Measurements from ENCODE around the gene KCNJ10. TPM values are rescaled to one million over a fixed set of nuclear protein-coding genes. Genes with fewer than 3 reads are reported as not detected.
A peak's percentile ranks its signal among the peaks of the same experiment; 100 is the strongest.

Gene KCNJ10
- total RNA-seq, 1 donor from 2014 or later: not detected

DNA sequence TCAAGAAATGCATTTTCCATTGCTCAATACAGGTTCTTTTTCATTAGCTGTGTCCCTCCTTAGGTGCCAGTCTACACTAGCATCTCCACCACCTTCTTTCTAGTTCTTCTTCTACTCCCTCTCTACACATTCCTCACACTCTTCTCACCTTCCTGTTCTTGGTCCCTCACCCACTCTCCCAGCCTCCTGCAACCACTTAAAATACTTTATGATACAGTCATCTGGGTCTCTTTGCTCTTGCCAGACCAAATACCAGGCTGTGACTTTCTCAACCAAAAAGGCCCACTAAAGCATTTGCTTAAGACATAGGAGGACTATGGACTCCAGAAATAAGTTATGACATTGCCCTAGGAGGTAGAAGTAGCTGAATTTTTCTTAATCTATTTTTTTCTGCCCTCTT is 73.3 kb downstream of the KCNJ10 start:
- no peaks in the 10 kb centered on the region for H3K9me3 ChIP-seq
- intact Hi-C loops (cut with DNase I): no loop called here
- no peaks in the 10 kb centered on the region for H3K4me1 ChIP-seq
- H3K27me3 ChIP-seq: no peaks in the 10 kb centered on the region
- no peak for DNase-seq (ENCODE audit: low spot score in 2 of 2)
- peak overlapping the region in 1 of 2 donors; percentile 3 for H3K27ac ChIP-seq
- H3K4me3 ChIP-seq: no peak overlapping the region
- TF ChIP-seq, protein P1, sequence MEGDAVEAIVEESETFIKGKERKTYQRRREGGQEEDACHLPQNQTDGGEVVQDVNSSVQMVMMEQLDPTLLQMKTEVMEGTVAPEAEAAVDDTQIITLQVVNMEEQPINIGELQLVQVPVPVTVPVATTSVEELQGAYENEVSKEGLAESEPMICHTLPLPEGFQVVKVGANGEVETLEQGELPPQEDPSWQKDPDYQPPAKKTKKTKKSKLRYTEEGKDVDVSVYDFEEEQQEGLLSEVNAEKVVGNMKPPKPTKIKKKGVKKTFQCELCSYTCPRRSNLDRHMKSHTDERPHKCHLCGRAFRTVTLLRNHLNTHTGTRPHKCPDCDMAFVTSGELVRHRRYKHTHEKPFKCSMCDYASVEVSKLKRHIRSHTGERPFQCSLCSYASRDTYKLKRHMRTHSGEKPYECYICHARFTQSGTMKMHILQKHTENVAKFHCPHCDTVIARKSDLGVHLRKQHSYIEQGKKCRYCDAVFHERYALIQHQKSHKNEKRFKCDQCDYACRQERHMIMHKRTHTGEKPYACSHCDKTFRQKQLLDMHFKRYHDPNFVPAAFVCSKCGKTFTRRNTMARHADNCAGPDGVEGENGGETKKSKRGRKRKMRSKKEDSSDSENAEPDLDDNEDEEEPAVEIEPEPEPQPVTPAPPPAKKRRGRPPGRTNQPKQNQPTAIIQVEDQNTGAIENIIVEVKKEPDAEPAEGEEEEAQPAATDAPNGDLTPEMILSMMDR (IDR thresholded peaks at IDR 0.05): no peak
- H3K36me3 ChIP-seq: no peaks in the 10 kb centered on the region

GRCh38 chr1:159994896-159995295 is 75.1 kb downstream of the KCNJ10 start:
- Histone ChIP-seq H3K4me3 (no peak overlapping the region), H3K27me3 (no peaks in the 10 kb centered on the region), H3K4me1 (no peaks in the 10 kb centered on the region), H3K9me3 (no peaks in the 10 kb centered on the region), H3K27ac (no peak overlapping the region), H3K36me3 (no peaks in the 10 kb centered on the region)
- TF ChIP-seq, protein P1 (IDR thresholded peaks at IDR 0.05): no peak
- intact Hi-C loops (cut with DNase I): no loop called here
- DNase-seq (ENCODE audit: low spot score in 2 of 2): no peak

DNA sequence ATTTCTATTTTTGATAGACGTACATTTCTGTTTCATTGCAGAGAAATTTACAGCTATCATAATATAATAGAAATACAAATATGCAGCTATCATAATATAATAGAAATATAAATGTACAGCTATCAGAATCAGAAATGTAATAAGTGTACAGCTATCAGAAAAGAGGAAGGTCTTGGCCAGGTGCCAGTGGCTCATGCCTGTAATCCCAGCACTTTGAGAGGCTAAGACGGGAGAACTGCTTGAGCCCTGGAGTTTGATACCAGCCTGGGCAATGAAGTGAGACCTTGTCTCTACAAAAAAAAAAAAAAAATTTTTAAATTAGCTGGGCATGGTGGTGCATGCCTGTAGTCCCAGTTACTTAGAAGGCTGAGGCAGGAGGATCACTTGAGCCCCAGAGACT is 76.0 kb downstream of the KCNJ10 start:
- no peak overlapping the region for H3K27ac ChIP-seq
- TF ChIP-seq, protein P1 (IDR thresholded peaks at IDR 0.05): no peak
- H3K4me1 ChIP-seq: no peaks in the 10 kb centered on the region
- intact Hi-C loops (cut with DNase I): no loop called here
- no peaks in the 10 kb centered on the region for H3K36me3 ChIP-seq
- H3K9me3 ChIP-seq: no peaks in the 10 kb centered on the region
- DNase-seq (ENCODE audit: low spot score in 2 of 2): no peak
- no peaks in the 10 kb centered on the region for H3K27me3 ChIP-seq
- H3K4me3 ChIP-seq: no peak overlapping the region

DNA sequence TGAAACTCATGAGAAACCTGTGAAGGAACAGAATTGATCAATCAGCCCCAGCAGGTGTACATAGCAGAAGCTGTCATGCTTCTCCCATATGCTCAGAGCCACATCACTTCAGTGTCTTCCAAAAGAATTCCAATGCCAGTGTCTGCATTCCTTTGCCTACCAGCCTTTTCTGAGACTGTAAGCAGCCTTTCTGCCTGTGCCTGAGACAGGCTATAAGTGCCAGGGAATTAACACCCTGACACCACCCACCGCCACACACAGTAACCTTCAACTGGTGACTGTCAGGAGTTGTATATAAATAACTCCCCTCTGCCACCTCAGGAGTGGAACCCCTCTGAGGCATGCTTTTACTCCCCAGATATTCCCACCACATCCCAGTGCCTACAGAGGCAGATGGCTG is 77.8 kb downstream of the KCNJ10 start:
- TF ChIP-seq, protein P1 (IDR thresholded peaks at IDR 0.05): no peak
- Histone ChIP-seq H3K27me3 (no peaks in the 10 kb centered on the region), H3K4me1 (no peaks in the 10 kb centered on the region), H3K36me3 (no peaks in the 10 kb centered on the region), H3K9me3 (no peaks in the 10 kb centered on the region), H3K4me3 (no peak overlapping the region), H3K27ac (no peak overlapping the region)
- DNase-seq (ENCODE audit: low spot score in 2 of 2): no peak
- intact Hi-C loops (cut with DNase I): no loop called here

GRCh38 chr1:159991513-159991912 is 78.4 kb downstream of the KCNJ10 start:
- H3K4me1 ChIP-seq: no peaks in the 10 kb centered on the region
- DNase-seq (ENCODE audit: low spot score in 2 of 2): no peak
- TF ChIP-seq, protein P1 (IDR thresholded peaks at IDR 0.05): no peak
- H3K36me3 ChIP-seq: no peaks in the 10 kb centered on the region
- H3K4me3 ChIP-seq: no peak overlapping the region
- H3K9me3 ChIP-seq: no peaks in the 10 kb centered on the region
- intact Hi-C loops (cut with DNase I): no loop called here
- H3K27me3 ChIP-seq: no peaks in the 10 kb centered on the region
- H3K27ac ChIP-seq: no peak overlapping the region

DNA sequence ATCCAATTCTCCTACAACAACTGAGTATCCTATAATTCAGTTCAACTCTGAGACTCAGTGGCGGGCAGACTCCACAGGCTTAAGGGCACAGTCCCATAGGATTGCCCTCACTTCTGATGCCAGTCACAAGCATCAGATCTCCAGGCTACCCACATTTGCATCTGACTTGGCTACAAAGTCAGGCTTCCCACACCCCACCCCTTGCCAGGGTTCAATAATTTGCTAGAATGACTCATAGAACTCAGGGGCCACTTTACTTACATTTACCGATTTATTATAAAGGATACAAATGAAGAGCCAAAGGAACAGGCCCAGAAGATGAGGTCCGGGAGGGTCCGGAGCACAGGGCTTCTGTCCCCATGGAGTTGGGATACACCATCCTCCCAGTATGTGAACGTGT is 80.0 kb downstream of the KCNJ10 start:
- Histone ChIP-seq H3K4me3 (no peak overlapping the region), H3K9me3 (no peaks in the 10 kb centered on the region), H3K36me3 (no peaks in the 10 kb centered on the region), H3K27me3 (no peaks in the 10 kb centered on the region), H3K4me1 (no peaks in the 10 kb centered on the region), H3K27ac (no peak overlapping the region)
- DNase-seq (ENCODE audit: low spot score in 2 of 2): no peak
- intact Hi-C loops (cut with DNase I): no loop called here
- TF ChIP-seq, protein P1 (IDR thresholded peaks at IDR 0.05): no peak

Measured in ascending aorta (tissue), 2 donors.